Measurements from ENCODE around the gene LRMDA.

DNA sequence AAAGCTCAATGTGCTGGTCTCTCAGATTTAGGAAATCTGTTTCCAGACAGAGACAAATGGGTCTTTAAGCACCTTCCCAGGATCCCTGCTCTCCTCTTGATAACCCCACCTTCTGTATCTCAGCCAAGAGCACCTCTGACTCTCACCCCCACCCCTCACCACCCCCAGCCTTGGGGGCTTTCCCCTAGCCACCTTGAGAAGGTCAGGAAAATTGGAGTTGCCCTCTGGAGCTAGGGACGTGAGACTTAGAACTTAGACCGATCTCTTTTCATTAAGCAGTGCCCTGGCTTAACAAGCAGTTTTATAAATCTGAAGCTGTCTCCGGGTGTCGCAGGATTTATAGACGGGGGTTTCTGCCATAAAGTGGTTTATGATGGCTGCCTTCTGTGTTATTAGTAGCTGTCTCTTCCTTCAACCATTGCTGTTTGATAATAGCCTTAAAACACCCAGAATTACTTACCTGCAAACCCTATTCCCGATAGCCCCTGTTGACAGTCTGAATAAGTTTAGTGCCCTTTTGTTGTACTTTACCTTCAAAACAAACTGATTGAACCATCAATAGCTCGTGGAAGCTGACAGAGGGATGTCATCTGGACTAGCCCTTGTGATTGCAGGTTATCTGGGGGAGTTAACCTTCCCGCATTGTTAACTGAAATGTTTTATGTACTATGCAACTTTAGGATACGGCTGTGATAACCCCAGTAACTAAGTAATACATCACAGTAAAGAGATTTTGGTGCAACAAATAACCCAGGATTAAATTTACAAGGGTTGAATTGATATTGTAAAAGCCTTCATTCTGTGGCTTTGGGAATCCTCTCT is 621.5 kb downstream of the LRMDA start:
- TF ChIP-seq, protein P1, sequence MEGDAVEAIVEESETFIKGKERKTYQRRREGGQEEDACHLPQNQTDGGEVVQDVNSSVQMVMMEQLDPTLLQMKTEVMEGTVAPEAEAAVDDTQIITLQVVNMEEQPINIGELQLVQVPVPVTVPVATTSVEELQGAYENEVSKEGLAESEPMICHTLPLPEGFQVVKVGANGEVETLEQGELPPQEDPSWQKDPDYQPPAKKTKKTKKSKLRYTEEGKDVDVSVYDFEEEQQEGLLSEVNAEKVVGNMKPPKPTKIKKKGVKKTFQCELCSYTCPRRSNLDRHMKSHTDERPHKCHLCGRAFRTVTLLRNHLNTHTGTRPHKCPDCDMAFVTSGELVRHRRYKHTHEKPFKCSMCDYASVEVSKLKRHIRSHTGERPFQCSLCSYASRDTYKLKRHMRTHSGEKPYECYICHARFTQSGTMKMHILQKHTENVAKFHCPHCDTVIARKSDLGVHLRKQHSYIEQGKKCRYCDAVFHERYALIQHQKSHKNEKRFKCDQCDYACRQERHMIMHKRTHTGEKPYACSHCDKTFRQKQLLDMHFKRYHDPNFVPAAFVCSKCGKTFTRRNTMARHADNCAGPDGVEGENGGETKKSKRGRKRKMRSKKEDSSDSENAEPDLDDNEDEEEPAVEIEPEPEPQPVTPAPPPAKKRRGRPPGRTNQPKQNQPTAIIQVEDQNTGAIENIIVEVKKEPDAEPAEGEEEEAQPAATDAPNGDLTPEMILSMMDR (IDR thresholded peaks at IDR 0.05) = no peak
- TF ChIP-seq EP300 (IDR thresholded peaks at IDR 0.05) = no peak
- no peak for TF ChIP-seq POLR2AphosphoS5 (IDR thresholded peaks at IDR 0.05)
- TF ChIP-seq POLR2A (IDR thresholded peaks at IDR 0.05) = no peak
